NCI-H510A treated with DMSO at 0.1 percent for 48 hours (cell line): ENCODE results near the gene SLC18A2.
A peak's percentile ranks its signal among the peaks of the same experiment; 100 is the strongest.
"Not testable (repeated sequence)": the region's sequence is repeated elsewhere in the genome, so short reads cannot be mapped to it uniquely, and the experiment has no call there.

ENCODE experiments used
- DNase-seq: peaks from one replicate; lab custom pipeline; 2025; lab: John Stamatoyannopoulos, UW

The SLC18A2 gene

DNA sequence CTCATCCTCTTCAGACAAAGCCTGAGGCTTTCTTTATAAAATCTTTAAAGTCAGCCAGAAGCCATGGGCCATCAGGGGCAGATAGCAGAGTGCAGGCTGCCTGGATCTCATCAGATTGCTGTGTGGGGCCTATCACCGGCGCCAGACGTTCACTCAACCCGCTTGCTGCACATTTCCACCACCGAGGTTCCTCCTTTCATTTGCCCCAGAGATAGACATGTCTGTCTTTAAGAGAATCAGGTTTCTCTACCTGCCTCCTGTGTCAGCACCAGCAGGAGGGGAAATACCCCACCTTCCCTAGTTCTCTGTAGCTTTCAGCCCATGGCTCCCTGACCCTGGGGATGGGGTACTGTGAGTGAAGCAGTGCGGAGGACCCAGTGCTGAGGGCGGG is 22.0 kb downstream of the SLC18A2 start:
- no peak for DNase-seq

DNA sequence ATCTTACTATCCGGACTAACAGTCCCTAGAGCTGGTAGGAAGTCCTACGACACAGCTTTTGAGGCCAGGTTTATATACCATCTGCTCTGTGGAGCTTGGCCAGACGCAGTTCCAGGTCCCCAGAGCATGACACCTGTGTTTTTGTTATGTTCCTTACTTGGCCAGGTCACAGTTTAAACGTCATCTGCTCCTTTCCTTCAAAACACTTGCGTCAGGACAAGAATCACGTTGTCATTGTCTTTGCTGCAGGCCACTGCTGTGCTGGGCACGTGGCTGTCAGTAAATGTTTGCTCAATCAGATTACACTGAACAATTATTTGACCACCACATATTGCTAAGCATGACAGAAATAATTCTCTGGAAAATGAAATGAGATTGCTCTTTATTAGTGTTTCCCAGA is 23.9 kb downstream of the SLC18A2 start:
- DNase-seq: peak; percentile 39

DNA sequence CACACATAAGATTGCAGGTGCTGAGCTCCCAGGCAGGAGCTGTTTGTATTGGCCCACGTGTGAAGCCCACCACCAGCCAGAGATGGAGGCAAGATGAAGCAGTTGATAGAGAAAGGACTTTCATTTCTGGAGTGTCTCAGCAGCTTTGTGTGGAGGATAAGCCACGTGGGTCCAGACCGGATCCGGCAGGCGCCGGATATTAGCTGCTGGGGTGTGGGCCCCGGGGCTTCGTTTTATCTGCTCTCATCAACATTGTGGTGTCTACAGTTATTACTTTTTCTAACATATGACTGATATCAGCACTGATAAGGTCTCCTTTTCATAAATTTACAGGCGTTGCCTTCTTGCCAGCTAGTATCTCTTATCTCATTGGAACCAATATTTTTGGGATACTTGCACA is 25.5 kb downstream of the SLC18A2 start:
- no peak for DNase-seq

DNA sequence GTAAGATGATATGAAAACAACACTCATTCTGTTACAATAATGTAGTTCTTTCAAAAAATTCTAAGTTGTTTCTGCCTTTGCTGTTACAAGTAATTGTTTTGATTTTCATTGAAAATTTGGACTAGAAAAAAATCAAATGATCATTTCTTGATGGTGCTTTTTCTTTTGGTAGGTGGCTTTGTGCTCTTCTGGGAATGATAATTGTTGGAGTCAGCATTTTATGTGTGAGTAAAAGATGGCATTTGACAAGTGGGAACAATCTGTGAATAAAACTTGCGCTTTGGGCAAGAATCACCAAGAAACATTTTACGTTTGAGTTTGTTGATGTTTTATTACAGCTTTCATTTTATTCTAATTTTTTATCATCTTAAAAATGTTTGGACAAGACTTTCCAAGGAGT is 25.9 kb downstream of the SLC18A2 start:
- no peak for DNase-seq

DNA sequence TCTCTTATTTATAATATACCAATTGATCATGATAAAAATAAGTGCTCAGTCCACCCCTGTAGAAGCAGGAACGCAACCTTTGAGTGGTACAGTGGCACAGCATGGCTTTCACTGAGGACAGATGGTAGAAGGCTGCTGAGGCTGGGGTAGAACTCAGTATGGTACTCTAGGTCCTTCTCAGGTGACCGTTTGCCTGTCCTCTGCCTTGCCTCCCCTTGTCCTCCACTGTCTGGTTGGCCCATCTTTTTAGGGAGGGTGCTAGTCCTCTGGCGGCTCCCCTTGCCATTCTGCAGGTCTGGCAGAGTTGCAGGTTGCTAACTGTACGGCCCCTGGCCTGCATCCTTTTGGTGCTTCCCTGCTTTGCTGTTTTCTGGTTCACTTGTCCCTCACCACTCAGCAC is 27.3 kb downstream of the SLC18A2 start:
- DNase-seq: no peak

DNA sequence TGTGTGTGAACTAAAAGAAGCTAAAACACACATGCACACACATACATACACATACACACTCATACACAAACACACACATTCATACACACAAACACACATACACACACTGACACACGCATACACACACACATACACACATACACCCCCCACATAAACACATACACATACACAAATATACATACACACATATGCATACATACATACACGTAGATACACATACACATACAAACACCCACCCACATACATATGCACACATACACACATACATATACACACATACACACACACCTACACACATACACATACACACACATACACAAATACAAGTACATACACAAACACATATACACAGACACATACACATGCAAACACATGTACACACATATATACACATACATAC is 28.0 kb downstream of the SLC18A2 start:
- no peak for DNase-seq

DNA sequence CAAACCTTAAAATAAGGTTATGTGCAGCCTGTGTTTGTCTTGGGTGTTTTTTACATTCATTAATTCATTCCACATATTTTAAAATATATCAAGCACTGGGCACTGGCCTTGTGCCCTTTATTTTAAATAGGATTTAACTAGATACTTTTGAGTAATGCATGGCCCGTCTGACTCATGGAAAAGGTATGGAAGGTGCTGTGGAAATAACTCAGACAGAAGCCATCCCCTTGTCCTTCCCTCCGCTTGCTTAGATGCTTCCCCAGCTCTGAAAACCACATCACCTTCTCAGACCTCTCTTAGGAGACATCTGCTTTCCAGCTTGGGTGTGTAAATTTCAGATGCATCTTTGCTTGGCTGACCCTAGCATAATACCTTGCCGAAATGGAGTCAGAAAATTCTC is 30.5 kb downstream of the SLC18A2 start:
- no peak for DNase-seq

DNA sequence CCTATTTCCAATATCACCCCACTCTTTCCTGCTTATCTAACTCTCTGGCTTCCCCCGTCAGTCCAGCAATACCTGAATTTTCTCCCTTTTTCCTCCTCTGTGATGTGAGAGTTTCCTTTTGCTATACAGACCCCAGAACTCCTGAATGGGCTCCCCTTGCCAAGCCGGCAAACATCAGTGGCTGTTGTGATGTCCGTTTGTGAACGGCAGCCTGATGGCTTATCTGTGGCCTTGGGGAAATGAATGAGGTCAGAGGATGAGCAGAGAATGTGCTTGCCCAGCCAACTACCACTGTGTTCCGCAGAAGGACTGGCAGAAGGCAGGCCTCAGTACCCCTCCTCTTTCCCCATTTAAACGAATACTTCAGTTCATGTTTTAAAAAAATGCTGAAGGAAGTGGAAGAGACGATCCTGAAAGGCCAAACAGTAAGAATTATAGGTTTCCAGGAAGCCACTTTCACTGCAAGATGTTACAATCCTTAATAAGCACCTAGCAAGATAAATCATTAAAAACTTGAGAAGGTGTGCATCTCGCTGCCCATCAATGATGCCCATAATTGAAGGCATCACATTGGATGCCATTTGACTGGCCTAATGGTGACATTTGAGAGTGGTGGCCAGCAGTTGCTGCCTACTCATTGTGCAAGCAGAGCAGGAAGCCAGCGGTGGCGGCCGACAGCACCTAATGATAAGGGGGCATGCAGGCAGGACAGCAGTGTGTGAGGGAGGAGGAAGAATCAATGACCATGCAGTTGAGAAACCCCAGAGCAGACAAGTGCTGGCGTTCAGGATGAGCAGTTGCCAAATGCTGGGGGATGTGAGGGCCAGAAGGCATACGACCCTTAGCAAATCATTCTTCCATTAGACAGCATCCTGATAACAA is 31.5 kb downstream of the SLC18A2 start:
- DNase-seq: no peak

DNA sequence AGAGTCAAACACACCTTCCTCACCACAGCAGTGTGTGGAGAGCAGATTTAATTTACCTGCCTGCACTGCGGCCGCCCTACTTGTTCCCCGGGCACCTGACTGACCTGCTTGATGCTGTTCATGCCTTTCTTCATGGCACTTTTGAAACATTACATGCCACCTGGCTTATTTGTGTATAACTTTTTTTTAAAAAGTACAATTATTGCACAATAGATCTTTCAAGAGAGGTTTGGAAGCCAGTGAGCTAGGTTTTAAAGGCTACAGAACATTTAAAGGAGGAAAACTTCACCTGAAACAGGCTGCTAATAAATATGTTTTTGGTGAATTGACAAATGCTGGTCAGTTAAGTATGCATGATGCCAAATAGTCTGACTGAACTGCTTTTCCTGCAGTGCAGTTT is 33.1 kb downstream of the SLC18A2 start:
- DNase-seq: no peak

DNA sequence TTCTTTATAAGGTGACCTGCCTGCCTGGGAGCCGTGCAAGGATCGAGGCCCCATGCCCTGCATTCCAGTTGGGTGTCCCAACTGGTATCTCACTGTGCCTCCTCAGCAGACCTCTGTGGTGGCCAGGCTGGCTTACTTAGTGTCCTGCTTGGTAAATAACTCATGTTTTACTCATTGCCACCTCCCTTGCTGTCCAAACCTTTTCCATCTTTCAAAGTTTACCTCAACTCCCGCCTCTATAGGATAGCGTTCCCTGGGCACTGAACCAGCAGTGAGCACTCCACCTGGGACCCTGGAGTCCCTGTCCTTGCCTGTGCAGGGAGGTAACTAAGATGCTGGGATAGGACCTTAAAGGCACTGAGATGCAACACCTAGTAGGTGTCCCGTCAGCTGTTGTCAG is 33.6 kb downstream of the SLC18A2 start:
- DNase-seq: no peak

DNA sequence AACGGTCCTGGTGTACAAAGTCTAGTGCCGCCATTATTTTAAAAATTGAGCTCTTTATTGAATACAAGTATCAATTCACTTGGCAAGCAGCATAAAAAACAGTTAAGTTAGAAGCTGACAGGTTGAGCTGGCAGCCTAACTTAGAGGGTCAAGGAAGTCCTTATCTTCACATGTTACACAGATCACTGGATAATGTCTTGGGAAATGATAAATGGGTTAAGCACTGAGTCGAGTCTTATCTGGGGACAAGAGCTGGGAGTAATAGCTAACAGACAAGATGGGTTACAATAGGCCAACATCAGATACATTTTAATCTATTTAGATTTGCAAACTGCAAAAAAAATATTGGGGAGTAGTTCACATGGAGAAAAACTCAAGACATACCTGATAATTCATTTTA is 34.2 kb downstream of the SLC18A2 start:
- DNase-seq: no peak

DNA sequence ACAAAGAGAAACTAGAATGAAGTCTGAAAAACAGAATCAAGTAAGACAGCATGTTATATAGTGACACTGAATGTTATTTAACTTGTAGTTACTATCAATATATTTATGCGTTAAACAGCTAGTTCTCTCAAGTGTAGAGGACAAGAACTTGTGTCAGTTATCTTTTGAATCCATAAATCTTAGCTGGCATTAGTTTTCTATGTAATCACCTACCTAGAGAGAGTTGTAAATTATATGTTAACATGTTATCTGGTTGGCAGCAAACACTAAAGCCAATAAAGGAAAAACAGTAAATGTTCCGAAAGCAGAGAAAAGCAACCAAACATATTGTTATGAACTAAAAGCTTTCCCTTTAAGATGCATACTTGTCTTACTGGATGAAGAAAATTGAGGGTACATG is 36.8 kb downstream of the SLC18A2 start:
- DNase-seq: no peak

DNA sequence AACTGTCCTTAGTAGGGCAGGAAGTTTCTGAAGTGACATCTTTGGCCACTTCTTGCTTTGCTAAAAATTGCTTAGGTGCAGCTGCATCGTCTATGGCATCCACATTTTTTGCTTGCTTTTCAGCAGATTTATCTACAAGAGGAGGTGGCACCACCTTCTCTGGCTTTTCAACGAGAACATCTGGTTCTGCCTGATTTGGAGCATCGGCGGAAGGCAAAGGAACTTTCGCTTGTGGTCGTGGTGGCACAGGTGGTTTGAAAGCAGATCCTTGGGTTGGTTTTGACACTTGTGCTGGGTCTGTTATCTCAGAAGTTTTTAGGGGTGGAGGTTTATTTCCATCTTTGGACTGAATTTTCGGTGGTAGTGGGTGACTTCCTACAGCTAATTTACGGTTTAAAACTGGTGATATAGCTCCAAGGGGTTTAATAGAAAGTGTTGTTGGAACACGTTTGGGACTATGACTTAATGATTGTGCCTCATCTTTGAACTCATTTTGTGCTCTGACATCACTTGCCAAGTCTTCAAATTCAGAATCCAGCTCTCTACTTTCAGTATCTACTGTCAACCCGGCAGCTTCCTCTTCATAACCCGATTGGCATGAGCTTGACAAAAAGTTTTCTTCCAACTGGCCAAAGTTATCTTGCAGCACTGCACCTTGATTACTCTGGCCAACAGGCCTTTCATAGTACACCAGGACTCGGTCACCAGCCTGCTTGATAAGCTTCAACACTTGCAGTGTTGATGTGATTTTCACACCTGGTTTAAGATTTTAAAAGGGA is 44.0 kb downstream of the SLC18A2 start:
- DNase-seq: no peak

DNA sequence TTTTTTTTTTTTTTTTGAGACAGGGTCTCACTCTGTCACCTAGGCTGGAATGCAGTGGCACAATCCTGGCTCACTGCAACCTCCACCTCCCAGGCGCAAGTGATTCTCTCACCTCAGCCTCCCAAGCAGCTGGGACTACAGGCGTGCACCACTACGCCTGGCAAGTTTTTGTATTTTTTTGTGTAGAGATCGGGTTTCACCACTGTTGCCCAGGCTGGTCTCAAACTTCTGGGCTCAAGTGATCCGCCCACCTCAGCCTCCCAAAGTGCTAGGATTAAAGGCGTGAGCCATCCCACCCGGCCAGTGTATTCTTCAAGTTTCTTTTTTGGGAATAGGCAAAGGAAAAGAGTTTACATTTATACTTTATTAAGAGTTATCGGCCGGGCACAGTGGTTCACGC is 50.0 kb downstream of the SLC18A2 start:
- DNase-seq: not testable (repeated sequence)

DNA sequence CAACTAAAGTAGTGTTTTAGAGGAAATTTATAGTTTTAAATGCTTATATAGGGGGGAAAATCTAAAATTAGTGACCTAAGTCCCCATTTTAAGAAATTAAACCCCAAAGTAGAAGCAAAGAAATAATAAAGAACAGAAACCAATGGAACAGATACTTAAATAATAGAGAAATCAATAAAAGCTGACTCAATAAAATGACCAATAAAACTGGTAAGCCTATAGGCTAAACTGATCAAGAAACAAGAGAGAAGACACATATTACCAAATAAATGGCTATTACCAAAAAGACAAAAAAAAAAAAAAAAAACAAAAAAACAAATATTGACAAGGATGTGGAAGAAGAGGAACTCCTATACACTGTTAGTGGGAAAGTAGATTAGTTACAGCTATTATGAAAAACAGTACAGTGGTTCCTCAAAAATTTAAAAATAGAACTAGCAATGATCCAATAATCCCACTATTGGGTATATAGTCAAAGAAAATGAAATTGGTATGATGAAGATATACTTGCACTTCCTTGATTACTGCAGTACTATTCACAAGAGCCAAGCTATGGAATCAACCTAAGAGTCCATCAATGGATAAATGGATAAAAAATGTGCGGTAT is 53.2 kb downstream of the SLC18A2 start:
- no peak for DNase-seq

DNA sequence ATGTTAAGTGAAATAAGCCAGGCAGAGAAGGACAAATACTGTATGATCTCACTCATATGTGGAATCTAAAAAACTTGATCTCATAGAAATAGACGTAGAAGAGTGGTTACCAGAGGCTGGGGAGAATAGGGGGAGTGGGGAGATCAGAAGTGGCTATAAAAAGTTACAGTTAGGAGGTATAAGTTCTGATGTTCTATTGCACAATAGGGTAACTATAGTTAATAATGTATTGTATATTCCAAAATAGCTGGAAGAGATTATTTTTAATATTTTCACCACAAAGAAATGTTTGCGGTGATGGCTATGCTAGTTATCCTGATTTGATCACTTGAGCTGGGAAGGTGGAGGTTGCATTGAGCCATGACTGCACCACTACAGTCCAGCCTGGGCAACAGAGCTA is 53.8 kb downstream of the SLC18A2 start:
- DNase-seq: no peak

DNA sequence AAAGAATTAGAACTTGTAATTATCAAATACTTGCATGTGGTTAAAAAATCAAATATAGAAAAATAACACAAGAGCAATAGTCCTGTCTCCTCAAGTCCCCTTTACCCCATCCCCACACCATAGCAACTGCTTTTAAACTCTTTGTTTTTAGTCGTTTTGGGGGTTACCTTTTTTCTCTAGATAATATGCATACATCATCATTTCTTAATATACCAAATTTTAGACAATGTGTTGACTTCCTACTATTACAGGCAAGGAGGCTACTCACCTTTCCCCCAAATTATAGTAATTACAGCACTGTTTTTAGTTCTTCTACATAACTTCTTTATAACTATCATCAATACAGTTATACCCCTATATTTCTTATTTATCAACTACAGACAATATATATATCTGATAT is 57.3 kb downstream of the SLC18A2 start:
- no peak for DNase-seq

DNA sequence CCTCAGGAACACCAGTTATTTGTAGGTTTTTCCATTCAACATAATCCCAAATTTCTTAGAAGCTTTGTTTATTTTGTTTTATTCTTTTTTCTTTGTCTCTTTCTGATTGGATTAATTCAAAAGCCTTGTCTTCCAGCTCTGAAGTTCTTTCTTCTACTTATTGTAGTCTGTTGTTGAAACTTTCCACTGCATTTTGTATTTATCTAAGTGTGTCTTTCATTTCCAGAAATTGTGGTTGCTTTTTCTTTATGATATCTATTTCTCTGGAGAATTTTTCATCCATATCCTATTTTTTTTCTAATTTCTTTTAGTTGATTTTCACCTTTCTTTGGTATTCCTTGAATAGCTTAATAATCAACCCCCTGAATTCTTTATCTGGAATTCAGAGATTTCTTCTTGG is 58.5 kb downstream of the SLC18A2 start:
- no peak for DNase-seq

DNA sequence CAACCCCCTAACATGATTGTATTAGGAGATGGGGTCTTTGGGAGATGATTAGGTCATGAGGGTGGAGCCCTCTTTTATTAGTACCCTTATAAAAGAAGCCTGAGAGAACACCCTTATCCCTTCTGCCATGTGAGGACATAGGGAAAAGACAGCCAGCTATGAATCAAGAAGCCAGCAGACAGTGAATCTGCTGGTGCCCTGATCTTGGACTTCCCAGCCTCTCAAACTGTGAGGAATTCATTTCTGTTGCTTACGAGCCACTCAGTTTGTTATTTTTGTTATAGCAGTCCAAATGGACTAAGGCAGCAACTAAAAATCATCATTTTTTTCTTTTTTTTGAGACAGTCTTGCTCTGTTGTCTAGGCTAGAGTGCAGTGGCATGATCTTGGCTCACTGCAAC is 59.8 kb downstream of the SLC18A2 start:
- DNase-seq: no peak

DNA sequence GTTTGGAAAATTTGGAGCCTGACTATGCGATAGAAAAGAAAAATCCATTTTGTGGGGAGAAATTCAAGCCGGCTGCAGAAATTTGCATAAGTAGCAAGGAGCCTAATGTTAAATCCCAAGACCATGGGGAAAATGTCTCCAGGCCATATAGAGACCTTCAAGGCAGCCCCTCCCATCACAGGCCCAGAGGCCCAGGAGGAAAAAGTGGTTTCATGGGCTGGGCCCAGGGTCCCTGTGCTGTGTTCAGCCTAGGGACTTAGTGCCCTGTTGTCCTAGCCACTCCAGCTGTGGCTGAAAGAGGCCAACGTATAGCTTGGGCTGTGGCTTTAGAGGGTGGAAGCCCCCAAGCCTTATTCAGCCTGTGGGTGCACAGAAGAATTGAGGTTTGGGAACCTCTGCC is 62.5 kb downstream of the SLC18A2 start:
- not testable (repeated sequence) for DNase-seq

DNA sequence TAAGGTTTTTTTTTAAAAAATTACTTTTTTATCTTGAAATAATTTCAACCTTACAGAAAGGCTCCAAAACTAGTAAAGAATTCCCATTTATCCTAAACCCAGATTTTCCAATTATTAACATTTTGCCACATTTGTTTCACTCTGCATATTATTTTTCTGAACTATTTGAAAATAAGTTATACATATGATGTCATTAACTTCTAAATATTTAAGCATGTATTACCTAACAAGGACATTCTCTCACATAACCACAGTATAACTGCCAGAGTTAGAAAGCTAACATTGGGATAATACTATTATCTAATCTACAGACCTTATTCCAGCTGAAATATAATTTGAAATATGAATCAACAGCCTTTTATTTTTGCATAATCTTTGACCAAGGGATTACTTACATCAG is 65.8 kb downstream of the SLC18A2 start:
- no peak for DNase-seq

DNA sequence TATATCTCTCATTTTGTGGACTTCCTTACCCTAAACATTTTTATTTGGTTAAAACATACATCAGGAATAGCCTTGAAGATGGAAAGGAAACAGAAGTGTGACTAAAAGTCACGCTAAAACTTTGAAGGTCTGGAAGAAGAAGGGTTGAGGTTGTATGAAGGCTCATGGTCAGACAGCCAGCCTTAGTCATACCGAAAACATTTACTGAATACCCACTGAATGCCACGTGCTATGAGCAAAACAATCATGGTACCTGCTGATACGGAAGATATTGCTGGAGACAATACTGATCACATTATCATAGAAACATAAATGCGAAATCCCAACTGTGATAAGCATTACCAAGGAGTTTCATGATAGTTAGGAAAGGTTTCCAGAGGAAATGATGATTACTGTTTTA is 70.3 kb downstream of the SLC18A2 start:
- DNase-seq: no peak

DNA sequence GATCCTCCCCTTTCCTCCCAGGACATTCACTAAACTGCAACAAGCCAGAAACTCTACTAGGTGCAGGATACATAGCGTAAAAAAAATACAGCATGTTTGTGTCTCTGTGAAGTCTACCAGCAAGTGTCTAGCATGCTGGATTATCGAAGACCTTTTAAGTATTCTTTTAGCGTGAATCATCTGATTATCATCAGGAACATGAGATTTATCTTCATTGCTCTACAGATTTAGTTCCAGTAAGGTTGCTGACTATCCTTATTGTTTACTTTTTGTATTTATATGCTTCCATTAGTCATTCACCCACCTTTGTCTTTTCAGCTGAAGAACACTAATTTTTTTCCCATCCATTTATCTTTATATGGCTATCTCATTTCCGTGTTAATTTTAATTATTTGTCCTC is 71.5 kb downstream of the SLC18A2 start:
- DNase-seq: no peak
